ENCODE measurements around the gene ABO.
"Not testable (repeated sequence)": the region's sequence is repeated elsewhere in the genome, so short reads cannot be mapped to it uniquely, and the experiment has no call there.

ABO gene

GRCh38 chr9:133210609-133211008, 64.4 kb downstream of the ABO start:
- in situ Hi-C loops (cut with HindIII; ENCODE audit: low pct_unique_long_range_greater_than_20kb, low sequenced_read_pairs): no loop called here
- no peak for TF ChIP-seq JUND (IDR thresholded peaks at IDR 0.05; ENCODE audit: low read depth)

GRCh38 chr9:133210202-133210532, 64.8 kb downstream of the ABO start:
- no peak for TF ChIP-seq JUND (IDR thresholded peaks at IDR 0.05; ENCODE audit: low read depth)
- in situ Hi-C loops (cut with HindIII; ENCODE audit: low pct_unique_long_range_greater_than_20kb, low sequenced_read_pairs): no loop called here
- DNase-seq (ENCODE audit: low read depth in 1 of 2, low spot score in 1 of 2): no peak

More at GRCh38 chr9:133210609-133211008, 64.4 kb downstream of the ABO start:
- DNase-seq (ENCODE audit: low read depth in 1 of 2, low spot score in 1 of 2): no peak

- DNase-seq (ENCODE audit: low read depth in 1 of 2, low spot score in 1 of 2); in situ Hi-C loops (cut with HindIII; ENCODE audit: low pct_unique_long_range_greater_than_20kb, low sequenced_read_pairs): not testable (repeated sequence)
Measured at GRCh38 chr9:133209327-133210201, 65.4 kb downstream of the ABO start.

GRCh38 chr9:133208880-133209300, 66.1 kb downstream of the ABO start, which contains the start of gene OBP2B:
TSS of gene OBP2B (minus strand) at chr9:133209250. CDS start at chr9:133209199, 51 bp downstream.
- DNase-seq (ENCODE audit: low read depth in 1 of 2, low spot score in 1 of 2); in situ Hi-C loops (cut with HindIII; ENCODE audit: low pct_unique_long_range_greater_than_20kb, low sequenced_read_pairs): not testable (repeated sequence)

GRCh38 chr9:133208171-133208879, 66.7 kb downstream of the ABO start:
- DNase-seq (ENCODE audit: low read depth in 1 of 2, low spot score in 1 of 2); in situ Hi-C loops (cut with HindIII; ENCODE audit: low pct_unique_long_range_greater_than_20kb, low sequenced_read_pairs): not testable (repeated sequence)

- in situ Hi-C loops (cut with HindIII; ENCODE audit: low pct_unique_long_range_greater_than_20kb, low sequenced_read_pairs): no loop called here
- DNase-seq (ENCODE audit: low read depth in 1 of 2, low spot score in 1 of 2): no peak
- no peak for TF ChIP-seq JUND (IDR thresholded peaks at IDR 0.05; ENCODE audit: low read depth)
Measured at GRCh38 chr9:133207540-133208170, 67.3 kb downstream of the ABO start.

GRCh38 chr9:133207021-133207531, 67.9 kb downstream of the ABO start:
- in situ Hi-C loops (cut with HindIII; ENCODE audit: low pct_unique_long_range_greater_than_20kb, low sequenced_read_pairs): no loop called here
- no peak for DNase-seq (ENCODE audit: low read depth in 1 of 2, low spot score in 1 of 2)
- TF ChIP-seq JUND (IDR thresholded peaks at IDR 0.05; ENCODE audit: low read depth): no peak

GRCh38 chr9:133205996-133206931, 68.7 kb downstream of the ABO start:
- DNase-seq (ENCODE audit: low read depth in 1 of 2, low spot score in 1 of 2): no peak
- in situ Hi-C loops (cut with HindIII; ENCODE audit: low pct_unique_long_range_greater_than_20kb, low sequenced_read_pairs): no loop called here

GRCh38 chr9:133205481-133205887, 69.5 kb downstream of the ABO start:
- DNase-seq (ENCODE audit: low read depth in 1 of 2, low spot score in 1 of 2); in situ Hi-C loops (cut with HindIII; ENCODE audit: low pct_unique_long_range_greater_than_20kb, low sequenced_read_pairs): not testable (repeated sequence)

More at GRCh38 chr9:133205996-133206931, 68.7 kb downstream of the ABO start:
- TF ChIP-seq JUND (IDR thresholded peaks at IDR 0.05; ENCODE audit: low read depth): no peak
